ENCODE results near the gene IL26.

DNA sequence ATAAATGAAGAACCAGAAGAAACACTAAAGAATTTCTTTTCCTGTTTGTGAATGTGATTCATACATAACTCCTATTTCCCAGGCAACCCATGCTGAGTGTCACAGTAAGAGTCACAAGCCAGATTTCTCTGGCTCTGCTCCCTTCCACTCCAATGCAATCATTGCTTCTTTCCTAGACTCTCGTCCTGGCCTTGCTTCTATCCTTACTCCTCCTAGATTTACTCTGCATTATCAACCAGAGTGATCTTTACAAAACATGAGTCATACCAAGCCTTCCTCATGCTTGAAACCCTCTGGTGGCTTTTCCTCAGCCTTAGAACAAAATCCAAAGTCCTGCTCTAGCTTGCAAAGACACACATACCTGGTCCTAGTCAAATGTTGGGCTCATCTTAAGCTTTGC is 14.5 kb upstream of the IL26 start:
- TF ChIP-seq, protein P1, sequence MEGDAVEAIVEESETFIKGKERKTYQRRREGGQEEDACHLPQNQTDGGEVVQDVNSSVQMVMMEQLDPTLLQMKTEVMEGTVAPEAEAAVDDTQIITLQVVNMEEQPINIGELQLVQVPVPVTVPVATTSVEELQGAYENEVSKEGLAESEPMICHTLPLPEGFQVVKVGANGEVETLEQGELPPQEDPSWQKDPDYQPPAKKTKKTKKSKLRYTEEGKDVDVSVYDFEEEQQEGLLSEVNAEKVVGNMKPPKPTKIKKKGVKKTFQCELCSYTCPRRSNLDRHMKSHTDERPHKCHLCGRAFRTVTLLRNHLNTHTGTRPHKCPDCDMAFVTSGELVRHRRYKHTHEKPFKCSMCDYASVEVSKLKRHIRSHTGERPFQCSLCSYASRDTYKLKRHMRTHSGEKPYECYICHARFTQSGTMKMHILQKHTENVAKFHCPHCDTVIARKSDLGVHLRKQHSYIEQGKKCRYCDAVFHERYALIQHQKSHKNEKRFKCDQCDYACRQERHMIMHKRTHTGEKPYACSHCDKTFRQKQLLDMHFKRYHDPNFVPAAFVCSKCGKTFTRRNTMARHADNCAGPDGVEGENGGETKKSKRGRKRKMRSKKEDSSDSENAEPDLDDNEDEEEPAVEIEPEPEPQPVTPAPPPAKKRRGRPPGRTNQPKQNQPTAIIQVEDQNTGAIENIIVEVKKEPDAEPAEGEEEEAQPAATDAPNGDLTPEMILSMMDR (IDR thresholded peaks at IDR 0.05) = no peak
- TF ChIP-seq EP300 (IDR thresholded peaks at IDR 0.05) = no peak

All from sigmoid colon (tissue), 4 donors.